ENCODE results near the gene SP7. TPM values are rescaled to one million over a fixed set of nuclear protein-coding genes. Genes with fewer than 3 reads are reported as not detected.

The SP7 gene
- total and polyA plus RNA-seq, 9 of the 15 experiments (the other 6 are each of a cell fraction or from before 2014, with no cell fraction given) = 0.04 TPM; not detected in 8

- TF ChIP-seq ZBTB7A (IDR thresholded peaks at IDR 0.05; ENCODE audit: borderline replicate concordance, control insufficient read depth, low read depth, low read length) (0 out of 2 replicates have a peak, but pooled peaks have one; percentile 28), EP300 (IDR thresholded peaks at IDR 0.05; ENCODE audit: low read length) (peak; percentile 18; the same call in 1 of the 2 replicates), RBM39 (optimal IDR thresholded peaks at IDR 0.05; ENCODE audit: low read depth, low read length) (peak; percentile 2), ZNF609 (CRISPR knock-in tag; IDR thresholded peaks at IDR 0.05; ENCODE audit: borderline replicate concordance) (no peak), NEUROD1 (IDR thresholded peaks at IDR 0.05; ENCODE audit: borderline replicate concordance, low read depth, low read length, partially characterized antibody) (peak; percentile 99), FOXM1 (IDR thresholded peaks at IDR 0.05; ENCODE audit: low read depth) (peak; percentile 88), FOXM1 (CRISPR knock-in tag; IDR thresholded peaks at IDR 0.05; ENCODE audit: low read depth) (no peak), PCBP1 (IDR thresholded peaks at IDR 0.05; ENCODE audit: low read depth, low read length, poor library complexity, severe bottlenecking) (no peak), SMAD3 (CRISPR knock-in tag; conservative IDR thresholded peaks at IDR 0.05) (no peak), SIRT6 (IDR thresholded peaks at IDR 0.05; ENCODE audit: low read depth, low read length) (no peak), DEAF1 (CRISPR knock-in tag; IDR thresholded peaks at IDR 0.05) (no peak), SMARCA4 (IDR thresholded peaks at IDR 0.05) (no peak), SP2 (IDR thresholded peaks at IDR 0.05; ENCODE audit: extremely low read depth, low read depth, low read length, poor library complexity, severe bottlenecking) (peak; percentile 89), HES1 (IDR thresholded peaks at IDR 0.05; ENCODE audit: low read depth) (0 out of 2 replicates have a peak, but pooled peaks have one; percentile 40), EWSR1 (IDR thresholded peaks at IDR 0.05; ENCODE audit: borderline replicate concordance, low read depth, partially characterized antibody) (no peak), TFE3 (CRISPR knock-in tag; IDR thresholded peaks at IDR 0.05) (no peak), NFIC (IDR thresholded peaks at IDR 0.05) (peak; percentile 35)
These were observed 43.4 kb upstream of the SP7 start (continued) for GRCh38 chr12:53379389-53380103.

All from K562 (cell line).